ENCODE measurements around the gene TUBGCP5.

Gene TUBGCP5

GRCh38 chr15:22951031-22951380, 88.4 kb downstream of the TUBGCP5 start:
- DNase-seq = no peak

DNA sequence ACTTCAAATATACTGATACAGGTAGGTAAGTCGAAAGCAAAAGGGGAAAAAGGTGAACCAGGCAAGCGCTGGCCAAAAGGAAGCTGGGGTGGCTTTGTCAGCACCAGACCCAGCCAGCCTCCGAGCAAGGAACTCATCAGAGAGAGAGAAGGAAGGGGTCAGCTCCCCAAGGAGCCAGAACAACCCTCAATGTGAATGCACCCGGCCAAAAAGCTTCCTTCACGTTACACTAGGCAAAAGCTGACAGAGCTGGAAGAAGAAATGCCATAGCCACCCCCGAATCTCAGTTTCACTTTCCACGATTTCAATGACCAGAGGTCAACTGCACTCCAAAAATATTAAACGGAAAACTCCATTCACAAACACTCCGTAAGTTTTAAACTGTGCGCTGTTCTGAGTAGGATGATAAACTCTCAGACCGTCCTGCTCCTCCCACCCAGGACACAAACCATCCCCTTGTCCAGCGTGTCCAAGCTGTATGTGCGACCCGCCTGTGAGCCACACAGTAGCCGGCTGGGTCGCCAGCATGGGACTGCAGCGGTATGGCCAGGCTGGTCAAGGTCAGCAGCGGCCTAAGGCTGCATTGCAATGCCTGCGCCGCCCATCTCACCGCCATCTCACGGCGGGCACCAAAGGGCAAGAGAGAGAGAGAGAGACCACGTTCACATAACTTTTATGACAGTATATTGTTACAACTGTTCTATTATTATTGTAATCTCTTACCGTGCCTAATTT, 88.9 kb downstream of the TUBGCP5 start:
- no peak for DNase-seq
